GM19438 (cell line): ENCODE measurements around the gene APBB1IP.

Source experiments
- ATAC-seq: cut with Tn5 transposase; IDR thresholded peaks from one replicate; pipeline ENCODE4 v1.9.1; 2021; ENCODE audit warnings: low read depth; ENCODE audit not compliant: unreplicated experiment

APBB1IP gene

GRCh38 chr10:26612151-26612915 is 174.2 kb downstream of the APBB1IP start:
- ATAC-seq: no peak
